DMS153 (cell line): ENCODE data around the gene TRAF1.
A peak's percentile ranks its signal among the peaks of the same experiment; 100 is the strongest.

Experiments
- DNase-seq: peaks from one replicate; lab custom pipeline; 2025; lab: John Stamatoyannopoulos, UW

Gene TRAF1

DNA sequence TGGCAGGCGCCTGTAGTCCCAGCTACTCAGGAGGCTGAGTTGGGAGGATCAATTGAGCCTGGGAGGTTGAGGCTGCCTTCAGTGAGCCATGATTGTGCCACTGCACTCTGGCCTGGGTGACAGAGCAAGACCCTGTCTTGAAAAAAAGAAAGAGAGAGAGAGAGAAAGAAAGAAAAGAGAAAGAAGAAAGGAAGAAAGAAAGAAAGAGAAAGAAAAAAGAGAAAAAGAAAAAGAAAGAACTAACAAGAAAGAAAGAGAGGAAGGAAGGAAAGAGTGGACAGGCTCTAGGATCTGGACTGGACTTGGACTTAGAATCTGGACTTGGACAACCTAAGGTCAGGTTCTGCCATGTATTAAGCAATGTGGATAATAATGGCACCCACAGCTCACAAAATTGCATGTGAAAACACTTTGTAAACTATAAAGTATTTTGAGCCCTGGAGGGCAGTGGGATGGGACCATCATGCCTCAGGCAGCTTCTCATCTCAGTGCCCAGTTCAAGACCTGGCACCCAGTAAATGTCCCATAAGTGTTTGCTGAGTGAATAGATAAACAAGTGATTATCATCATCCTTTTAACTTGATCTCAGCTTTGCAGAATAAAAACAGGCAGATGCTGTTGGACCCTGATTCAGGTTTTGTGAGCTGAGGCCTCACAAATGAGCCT is 36.9 kb downstream of the TRAF1 start:
- peak; percentile 43 for DNase-seq

DNA sequence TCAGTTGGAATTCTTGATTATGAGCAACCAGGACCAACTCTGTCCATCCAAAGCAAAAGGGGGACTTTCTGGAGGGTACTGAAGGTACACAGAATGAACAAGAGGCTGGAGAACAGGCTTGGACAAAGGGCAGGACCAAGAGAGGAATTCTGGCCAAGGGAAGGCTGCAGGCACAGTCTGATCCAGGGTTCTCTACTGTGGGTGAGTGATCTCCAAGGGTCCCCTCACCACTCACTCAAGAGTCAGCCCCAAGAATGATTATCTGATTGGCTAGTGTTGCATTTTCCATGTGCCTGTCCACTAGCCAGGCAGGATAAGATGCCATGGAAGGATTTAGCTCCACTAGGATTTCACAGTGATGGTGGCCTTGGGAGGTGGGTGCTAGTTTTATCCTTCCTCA is 38.0 kb downstream of the TRAF1 start:
- DNase-seq: no peak

DNA sequence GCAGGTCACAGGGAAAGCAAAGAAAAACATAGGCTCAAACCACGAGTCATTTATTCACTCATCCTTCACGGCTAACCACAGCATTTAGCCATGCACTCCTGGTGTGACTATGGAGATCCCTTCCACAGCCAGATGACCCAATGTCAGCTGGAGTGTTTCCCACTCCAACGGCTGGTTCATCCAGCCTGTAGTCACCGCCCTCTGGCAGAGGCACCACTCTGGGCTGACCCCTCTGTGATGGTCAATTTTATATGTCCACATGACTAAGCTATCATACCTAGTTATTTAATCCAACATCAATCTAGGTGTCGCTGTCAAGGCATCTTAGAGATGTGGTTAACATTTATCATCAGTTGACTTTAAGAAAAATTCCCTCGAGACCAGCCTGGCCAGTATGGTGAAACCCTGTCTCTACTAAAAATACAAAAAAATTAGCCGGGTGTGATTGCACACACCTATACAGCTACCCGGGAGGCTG is 40.1 kb downstream of the TRAF1 start:
- DNase-seq: no peak

DNA sequence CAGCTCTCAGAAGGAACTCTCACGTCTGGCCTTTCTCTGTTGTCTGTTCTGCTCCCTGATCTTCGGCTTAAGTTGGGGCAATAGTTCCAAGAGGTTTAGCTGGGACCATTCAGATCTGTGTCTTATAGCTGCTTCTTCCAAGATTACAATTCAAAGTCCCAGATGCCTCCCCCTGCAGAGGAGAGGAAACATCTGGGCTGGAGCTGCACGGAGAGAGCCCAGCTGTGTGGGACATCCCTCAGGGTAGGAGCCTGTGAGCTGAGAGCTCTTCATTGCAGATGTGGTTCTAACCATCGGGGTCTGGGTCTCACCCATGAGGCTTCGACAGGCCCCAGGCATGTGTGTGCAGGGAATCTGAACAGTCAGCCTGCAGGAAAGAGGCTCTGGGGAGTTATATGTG is 40.6 kb downstream of the TRAF1 start:
- no peak for DNase-seq

GRCh38 chr9:120885457-120885856 is 41.1 kb downstream of the TRAF1 start:
- DNase-seq: no peak

DNA sequence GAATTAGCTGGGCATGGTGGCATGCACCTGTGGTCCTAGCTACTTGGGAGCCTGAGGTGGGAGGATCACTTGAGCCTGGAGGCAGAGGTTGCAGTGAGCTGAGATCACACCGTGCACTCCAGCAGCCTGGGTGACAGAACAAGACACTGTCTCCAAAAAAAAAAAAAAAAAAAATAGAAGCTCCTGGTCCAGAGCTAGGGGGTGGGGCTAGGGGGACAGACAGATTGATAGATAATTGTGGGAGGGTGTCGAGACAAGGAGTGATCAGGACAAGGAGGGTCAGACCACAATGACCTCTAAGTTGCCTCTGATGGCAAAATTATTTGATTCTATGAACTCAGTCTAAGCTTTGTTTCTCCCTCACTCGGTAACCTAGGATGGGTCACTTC is 43.0 kb downstream of the TRAF1 start:
- no peak for DNase-seq

DNA sequence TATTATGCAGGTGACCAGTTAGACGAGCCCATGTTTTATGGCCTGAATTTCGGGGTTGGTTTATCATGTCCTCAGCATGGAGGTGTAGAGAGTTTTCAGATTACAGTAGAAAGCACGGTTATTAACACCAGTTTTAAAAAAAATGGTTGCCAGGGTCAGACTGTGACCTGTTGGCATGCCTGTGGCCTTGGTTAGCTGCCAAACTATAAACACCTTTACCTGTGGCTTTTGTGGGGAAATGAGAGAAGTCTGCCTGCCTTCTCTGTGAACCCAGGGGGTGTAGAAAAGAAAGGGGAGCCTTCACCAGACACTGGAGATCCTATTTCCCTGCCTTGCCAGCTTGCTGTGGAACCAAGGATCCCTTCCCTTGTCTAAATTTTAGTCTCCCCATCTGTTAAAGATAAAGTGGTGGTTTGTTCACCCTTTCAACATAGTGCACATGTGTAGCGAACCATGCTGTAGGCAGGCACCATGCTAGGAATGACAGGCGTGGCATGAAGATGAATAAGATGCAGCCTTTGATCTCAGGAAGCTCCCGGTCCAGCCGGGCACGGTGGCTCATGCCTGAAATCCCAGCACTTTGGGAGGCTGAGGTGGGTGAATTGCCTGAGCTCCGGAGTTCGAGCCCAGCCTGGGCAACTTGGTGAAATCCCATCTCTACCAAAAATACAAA is 43.5 kb downstream of the TRAF1 start:
- DNase-seq: no peak

- DNase-seq: no peak
These were observed 47.1 kb downstream of the TRAF1 start for GRCh38 chr9:120879446-120879845.

DNA sequence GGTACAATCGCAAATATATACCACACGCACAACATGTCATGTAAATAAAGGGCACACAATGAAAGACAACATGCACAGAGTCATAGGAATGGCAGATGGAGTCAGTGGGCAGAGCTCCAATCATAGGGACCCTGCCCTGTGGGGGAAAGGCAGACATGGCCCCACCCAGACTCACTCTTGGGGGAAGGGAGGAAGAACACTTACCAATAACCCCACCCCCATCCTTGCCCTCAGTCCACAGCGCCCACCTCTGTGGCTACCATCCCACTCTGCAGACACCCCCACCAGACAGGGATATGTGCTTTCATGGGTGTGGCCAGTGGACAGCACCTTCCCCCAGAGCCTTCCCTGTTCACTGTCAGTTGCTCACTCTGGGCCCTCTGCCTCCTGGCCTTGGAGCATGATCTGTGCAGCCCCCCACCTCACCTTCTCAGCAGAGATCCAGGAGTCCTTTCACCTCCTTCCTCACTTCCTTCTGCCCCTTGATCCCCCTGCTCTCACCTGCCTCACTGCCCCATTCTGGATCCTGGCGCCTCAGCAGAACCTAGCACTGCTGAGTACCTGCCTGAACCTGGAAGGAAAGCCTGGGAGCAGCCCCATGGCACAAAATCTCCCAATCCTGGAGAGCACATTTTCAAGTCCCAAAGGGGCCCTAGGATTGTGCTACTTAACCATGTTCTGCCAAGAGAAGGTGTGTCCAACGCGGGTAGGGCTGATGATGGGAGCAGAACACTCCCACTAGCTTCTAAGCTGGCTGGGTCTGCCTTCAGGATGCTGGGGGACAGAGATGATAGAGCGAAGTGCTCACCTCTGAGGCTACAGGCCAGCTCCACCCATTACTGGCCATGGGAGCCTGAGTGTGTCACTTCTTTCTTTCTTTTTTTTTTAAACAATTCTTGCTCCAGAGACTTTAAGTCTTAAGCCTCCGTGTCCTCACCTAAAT is 48.1 kb downstream of the TRAF1 start:
- DNase-seq: peak; percentile 20

- peak; percentile 52 for DNase-seq
These were observed 49.1 kb downstream of the TRAF1 start for GRCh38 chr9:120877276-120878034.

DNA sequence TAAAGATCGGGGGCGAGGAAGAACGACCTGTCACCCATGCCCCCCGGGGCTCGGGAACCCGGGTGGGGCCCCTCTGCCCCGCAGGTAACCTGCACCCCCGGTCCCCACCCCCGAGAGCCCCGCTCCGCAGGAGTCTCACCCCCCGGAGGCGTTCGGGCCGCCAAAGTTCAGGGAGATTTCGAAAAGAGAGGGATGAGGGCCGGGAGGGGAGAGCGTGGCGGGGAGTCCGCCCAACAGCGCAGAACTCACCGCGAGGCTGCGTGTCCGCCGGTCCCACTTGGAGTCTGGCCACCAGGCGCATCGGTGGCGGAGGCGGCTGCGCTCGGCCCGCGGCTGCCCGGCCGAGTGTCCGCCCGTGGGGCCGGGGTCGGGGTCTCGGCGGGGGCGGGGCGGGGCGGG is 49.8 kb downstream of the TRAF1 start, which contains the start of gene PHF19:
Gene PHF19 (minus strand): TSS at position 347 of the 399 bp plus-strand sequence. CDS start 2,447 bp downstream, outside the sequence.
- no peak for DNase-seq

GRCh38 chr9:120875954-120876841 is 50.4 kb downstream of the TRAF1 start:
- DNase-seq: peak; percentile 91

DNA sequence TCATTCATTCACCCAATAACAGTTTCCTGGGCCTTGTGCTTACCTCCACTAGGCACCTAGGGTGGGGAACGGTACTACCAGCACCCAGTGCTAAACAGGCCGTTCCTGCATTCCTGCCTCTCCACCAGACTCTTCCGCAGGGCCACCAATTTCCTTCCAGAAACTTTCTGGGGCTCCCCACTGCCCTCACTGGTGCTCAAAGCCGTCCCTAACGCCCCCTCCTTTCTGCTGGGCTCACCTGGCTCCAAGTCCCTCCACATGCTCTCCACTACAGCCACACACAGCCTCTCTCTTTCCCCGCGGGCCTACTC is 51.0 kb downstream of the TRAF1 start:
- DNase-seq: no peak

GRCh38 chr9:120875195-120875565 is 51.4 kb downstream of the TRAF1 start:
- DNase-seq: no peak

- no peak for DNase-seq
These were observed 52.1 kb downstream of the TRAF1 start for GRCh38 chr9:120874226-120875194.

DNA sequence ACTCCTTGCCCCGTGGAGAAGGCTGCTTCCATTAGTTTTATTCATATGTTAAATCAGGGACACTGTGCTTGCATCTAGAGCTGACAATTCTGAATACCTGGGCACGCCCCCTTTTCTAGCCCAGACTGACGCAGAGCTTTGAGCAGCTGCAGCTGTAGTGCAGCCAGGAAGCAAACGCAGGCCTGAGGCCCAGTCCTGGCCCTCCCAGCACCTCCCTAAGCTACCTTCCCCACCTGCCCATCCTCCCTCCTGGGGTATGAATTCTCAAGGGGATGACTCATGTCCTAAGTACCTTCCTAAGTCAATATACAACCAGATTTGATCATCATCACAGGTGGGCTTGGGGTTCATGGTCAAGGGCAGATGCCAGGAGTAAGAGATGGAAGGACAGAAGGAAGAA is 53.1 kb downstream of the TRAF1 start:
- DNase-seq: peak; percentile 54

- no peak for DNase-seq
These were observed 53.6 kb downstream of the TRAF1 start for GRCh38 chr9:120872791-120873502.

DNA sequence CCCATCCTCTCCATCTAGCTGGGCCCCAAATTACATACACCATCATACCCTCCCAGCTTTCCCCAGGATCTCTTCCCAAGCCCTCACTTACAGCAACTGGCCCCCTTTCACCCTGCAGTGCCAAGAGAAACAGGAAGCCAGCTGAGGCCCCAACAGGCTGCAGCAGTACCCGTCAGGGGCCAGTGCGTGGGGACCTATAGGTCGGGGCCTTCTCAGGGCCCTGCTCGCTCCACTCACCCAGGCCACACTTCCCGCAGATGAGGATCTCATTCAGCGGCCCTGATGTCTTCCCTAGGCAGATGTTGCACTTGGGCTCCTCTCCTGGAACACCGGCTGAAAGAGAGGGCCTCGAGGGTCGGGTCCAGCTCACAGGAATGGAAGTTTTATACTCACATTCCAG is 56.4 kb downstream of the TRAF1 start:
- DNase-seq: no peak

- DNase-seq: no peak
These were observed 56.9 kb downstream of the TRAF1 start for GRCh38 chr9:120869726-120870125.
